AG09309 (cell line): ENCODE data around the gene MIA2.

Experiments
- DNase-seq: peaks from one replicate; pipeline ENCODE4 v3.0.0-alpha.2; 2010; ENCODE audit warnings: low read depth
- H3K4me3 ChIP-seq: 2 replicates; pipeline ENCODE4 v1.5.1; 2011; ENCODE audit warnings: mild to moderate bottlenecking, low read depth, low read length, moderate library complexity; ENCODE audit not compliant: control insufficient read depth
- TF ChIP-seq, protein P1 (sequence below): IDR thresholded peaks from 2 replicates; pipeline ENCODE4 v1.5.1; 2011; ENCODE audit warnings: mild to moderate bottlenecking, low read depth, low read length, inconsistent platforms; ENCODE audit not compliant: insufficient read depth, control insufficient read depth; ENCODE audit errors: missing control alignments

Gene MIA2

DNA sequence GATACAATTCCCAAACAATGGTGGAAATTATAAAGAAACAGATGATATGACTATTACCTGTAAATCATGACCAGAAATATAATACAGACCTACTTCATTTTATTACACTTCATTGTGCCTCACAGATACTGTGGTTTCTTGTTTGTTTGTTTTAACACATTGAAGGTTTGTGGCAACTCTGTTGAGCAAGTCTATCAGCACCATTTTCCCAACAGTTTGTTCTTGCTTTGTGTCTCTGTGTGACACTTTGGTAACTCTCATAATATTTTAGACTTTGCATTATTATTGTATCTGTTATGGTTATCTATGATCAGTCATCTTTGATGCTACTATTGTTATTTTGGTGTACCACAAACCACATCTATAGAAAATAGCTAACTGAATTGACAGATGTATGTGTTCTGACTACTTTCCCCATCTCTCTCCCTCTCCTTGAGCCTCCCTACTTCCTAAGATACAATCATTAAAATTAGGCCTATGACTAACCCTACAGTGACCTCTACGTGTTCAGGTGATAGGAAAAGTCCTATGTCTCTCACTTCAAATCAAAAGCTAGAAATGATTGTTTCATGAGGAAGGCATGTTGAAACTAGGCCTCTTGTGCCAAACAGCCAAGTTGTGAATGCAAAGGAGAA, 149.4 kb downstream of the MIA2 start:
- no peak overlapping the region for H3K4me3 ChIP-seq
- DNase-seq, result no peak
- TF ChIP-seq, protein P1, sequence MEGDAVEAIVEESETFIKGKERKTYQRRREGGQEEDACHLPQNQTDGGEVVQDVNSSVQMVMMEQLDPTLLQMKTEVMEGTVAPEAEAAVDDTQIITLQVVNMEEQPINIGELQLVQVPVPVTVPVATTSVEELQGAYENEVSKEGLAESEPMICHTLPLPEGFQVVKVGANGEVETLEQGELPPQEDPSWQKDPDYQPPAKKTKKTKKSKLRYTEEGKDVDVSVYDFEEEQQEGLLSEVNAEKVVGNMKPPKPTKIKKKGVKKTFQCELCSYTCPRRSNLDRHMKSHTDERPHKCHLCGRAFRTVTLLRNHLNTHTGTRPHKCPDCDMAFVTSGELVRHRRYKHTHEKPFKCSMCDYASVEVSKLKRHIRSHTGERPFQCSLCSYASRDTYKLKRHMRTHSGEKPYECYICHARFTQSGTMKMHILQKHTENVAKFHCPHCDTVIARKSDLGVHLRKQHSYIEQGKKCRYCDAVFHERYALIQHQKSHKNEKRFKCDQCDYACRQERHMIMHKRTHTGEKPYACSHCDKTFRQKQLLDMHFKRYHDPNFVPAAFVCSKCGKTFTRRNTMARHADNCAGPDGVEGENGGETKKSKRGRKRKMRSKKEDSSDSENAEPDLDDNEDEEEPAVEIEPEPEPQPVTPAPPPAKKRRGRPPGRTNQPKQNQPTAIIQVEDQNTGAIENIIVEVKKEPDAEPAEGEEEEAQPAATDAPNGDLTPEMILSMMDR, result no peak

DNA sequence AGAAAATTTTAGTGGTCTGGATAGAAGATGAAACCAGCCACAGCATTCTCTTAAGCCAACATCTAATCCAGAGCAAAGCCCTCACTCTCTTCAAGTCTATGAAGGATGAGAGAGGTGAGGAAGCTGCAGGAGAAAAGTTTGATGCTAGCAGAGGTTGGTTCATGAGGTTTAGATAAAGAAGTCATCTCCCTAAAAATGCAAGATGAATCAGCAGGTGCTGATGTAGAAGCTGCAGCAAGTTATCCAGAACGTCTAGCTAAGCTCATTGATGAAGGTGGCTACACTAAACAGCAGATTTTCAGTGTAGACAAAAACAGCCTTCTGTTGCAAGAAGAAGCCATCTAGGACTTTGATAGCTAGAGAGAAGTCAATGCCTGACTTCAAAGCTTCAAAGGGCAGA, 150.0 kb downstream of the MIA2 start:
- TF ChIP-seq, protein P1, result no peak
- DNase-seq, result no peak
- H3K4me3 ChIP-seq, result no peak overlapping the region

DNA sequence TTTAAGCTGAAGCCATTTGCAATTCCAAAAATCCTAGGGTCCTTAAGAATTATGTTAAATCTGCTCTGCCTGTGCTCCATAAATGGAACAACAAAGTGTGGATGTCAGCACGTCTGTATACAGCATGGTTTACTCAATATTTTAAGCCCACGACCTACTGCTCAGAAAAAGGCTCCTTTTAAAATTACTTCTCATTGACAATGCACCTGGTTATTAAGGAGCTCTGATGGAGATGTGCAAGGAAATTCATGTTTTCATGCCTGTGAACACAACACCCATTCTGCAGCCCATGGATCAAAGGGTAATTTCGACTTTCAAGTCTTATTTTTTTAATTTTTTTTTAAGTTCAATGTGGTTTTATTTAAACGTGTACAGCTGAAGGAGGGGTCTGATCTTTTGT, 150.5 kb downstream of the MIA2 start:
- TF ChIP-seq, protein P1, result no peak
- no peak for DNase-seq
- no peak overlapping the region for H3K4me3 ChIP-seq

DNA sequence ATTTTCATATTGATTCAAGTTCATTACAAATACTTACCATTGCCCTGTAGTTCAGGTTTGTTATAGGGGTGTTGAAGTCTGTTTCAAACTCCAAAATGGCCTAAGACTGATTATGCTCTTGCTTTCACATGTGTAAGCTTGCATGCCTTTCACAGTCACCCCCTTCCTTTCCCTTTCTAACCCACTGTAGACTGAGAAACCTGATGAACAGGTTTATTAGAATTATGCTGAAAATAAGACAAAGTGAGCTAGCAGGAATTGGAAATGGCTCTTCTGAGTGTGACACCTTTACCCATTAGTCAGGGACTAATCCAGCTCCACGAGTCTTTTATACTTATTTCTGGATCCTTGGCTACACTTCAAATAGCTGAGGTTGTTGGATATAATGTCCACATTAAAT, 159.6 kb downstream of the MIA2 start:
- TF ChIP-seq, protein P1, result no peak
- H3K4me3 ChIP-seq, result no peak overlapping the region
- DNase-seq, result no peak

DNA sequence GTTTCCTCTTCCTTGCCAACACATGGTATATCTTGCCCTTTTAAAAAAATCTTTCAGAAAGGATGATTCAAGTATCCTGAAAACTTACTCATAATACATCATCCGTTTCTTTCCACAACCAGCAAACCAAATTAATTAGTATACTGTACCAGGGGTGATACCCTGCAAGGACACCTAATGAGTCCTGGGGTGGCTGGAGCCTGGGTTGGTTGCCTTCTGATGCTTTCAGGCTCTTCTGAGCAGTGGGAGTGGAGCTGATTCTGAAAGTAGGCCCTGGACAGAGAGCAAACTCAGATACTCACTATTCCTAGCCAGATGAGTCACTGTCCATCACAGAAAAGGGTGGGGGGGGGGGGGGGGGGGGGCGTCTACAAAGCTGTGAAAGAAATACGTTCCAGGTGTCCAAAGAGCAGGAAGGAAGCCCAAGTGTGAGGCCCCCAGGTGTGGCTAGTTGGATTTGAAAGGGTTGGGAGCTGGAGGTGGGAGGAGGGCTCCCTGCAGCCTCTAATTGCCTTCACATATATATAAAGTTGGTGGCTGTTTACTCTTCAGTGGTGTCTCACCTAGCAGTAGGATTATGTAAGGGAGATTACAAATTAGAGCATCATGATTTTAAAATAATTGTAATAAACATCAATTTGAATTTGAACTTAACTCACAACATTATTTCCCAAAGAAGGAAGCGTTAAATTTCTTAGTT, 162.0 kb downstream of the MIA2 start:
- H3K4me3 ChIP-seq, result no peak overlapping the region
- DNase-seq, result no peak
- TF ChIP-seq, protein P1, result no peak

DNA sequence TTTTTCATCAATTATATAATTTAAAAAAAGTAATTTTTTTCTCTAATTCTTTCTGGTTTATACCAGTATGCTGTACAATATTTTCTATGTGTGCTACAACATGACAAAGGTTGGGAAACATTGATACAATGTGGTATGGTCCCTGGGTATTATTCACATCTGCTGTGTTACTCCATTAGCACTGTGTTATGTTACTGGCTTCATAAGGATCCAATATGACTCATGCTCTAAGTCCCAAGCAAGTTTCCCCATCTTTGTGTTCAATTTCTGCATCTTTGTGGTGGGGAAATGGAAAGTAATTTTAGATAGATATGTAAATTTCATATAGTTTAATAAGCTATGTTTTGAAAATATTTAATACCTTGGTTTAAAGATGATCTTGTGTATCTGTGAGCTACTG, 162.7 kb downstream of the MIA2 start:
- no peak overlapping the region for H3K4me3 ChIP-seq
- TF ChIP-seq, protein P1, result no peak
- DNase-seq, result no peak
